Skeletal muscle satellite cell (primary cell): Measurements from ENCODE around the gene ORM2. TPM values are rescaled to one million over a fixed set of nuclear protein-coding genes. Genes with fewer than 3 reads are reported as not detected.
"Not testable (repeated sequence)": the region's sequence is repeated elsewhere in the genome, so short reads cannot be mapped to it uniquely, and the experiment has no call there.

Source experiments
- H3K27me3 ChIP-seq: 2 replicates; pipeline ENCODE4 v1.7.0; 2013; ENCODE audit warnings: low read length; ENCODE audit not compliant: control insufficient read depth, insufficient read depth
- H3K36me3 ChIP-seq: 2 replicates; pipeline ENCODE4 v1.7.0; 2013; ENCODE audit warnings: mild to moderate bottlenecking, control low read depth, low read length; ENCODE audit not compliant: insufficient read depth
- H3K4me1 ChIP-seq: 2 replicates; pipeline ENCODE4 v1.7.0; 2013; ENCODE audit warnings: low read length; ENCODE audit not compliant: control insufficient read depth, insufficient read depth
- H3K4me2 ChIP-seq: 2 replicates; pipeline ENCODE4 v1.7.0; 2013; ENCODE audit warnings: mild to moderate bottlenecking, low read length
- H3K4me3 ChIP-seq: 2 replicates; pipeline ENCODE4 v1.7.0; 2013; ENCODE audit warnings: low read length
- H3K9ac ChIP-seq: 2 replicates; pipeline ENCODE4 v1.7.0; 2013; ENCODE audit warnings: mild to moderate bottlenecking, low read depth, low read length, moderate library complexity
- H3K9me3 ChIP-seq: replicated peaks from 2 replicates; pipeline ENCODE4 v1.7.0; 2013; ENCODE audit warnings: mild to moderate bottlenecking, control low read depth, low read length
- total RNA-seq: library from RNA; depleted of rRNA; stranded (reverse); fragments of >200 nt; gene quantifications from 2 replicates; pipeline ENCODE4 v1.2.3, GENCODE V29; 2012; rRNA removed

Gene ORM2
- total RNA-seq: not detected in 2 replicates

DNA sequence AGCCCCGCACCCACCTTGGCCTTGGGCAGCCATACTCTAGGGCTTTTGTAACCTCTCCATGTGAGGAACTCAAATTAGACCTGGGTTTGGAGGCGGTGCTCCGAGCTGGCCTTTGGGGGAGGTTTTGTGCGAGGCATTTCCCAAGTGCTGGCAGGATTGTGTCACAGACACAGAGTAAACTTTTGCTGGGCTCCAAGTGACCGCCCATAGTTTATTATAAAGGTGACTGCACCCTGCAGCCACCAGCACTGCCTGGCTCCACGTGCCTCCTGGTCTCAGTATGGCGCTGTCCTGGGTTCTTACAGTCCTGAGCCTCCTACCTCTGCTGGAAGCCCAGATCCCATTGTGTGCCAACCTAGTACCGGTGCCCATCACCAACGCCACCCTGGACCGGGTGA is at the start of gene ORM2:
TSS of gene ORM2 (plus strand) at position 245 of the 398 bp plus-strand sequence. CDS start at position 281, 36 bp downstream.
- H3K36me3 ChIP-seq: not testable (repeated sequence)

DNA sequence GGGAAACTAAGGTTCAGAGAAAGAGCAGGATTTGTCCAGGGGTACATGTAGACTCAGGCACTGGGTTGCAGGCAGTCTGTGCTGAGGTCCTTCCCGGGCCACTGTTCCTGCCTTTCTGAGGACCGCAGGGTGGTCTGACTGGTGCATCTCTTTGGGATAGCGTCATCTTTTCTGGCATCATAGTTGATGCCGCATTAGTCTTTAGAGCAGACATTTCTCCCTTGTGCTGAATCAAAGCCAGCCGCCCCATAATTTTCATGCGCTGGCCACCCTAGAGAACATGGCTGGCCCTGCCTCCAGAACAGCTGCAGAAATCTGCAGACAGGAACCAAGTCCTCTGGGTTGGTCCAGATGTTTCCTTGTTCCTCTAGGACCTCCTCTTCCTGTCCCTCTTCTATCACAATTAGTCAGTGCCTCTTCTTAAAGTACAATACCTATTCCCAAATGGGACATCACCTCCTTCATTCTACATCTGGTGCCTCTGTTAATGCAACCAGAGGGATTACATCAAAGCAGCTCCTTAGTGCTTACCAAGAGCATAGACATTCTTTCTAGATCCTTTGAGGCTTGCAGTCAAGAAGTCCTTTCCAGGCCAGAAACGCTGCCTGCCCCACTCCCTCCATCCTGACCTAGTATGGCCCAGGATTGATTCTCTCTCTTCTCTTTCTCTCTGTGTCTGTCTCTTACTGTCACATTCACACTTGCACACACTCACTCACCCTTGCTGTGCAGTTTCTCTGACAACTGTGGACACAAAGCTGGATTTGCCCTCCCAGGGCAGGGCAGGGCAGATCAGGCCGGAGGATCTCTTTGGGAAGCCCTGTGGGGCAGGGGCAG is 48.8 kb upstream of the ORM2 start:
- Histone ChIP-seq H3K9me3 (no peaks in the 10 kb centered on the region), H3K4me3 (no peak overlapping the region), H3K4me1 (peaks cover 55% of the 10 kb centered on the region), H3K4me2 (no peak overlapping the region), H3K36me3 (no peaks in the 10 kb centered on the region), H3K27me3 (no peaks in the 10 kb centered on the region), H3K9ac (no peak overlapping the region)

More for the DNA sequence above, at the start of gene ORM2:
- not testable (repeated sequence) for H3K9me3 ChIP-seq, H3K4me3 ChIP-seq, H3K9ac ChIP-seq, H3K4me1 ChIP-seq, H3K4me2 ChIP-seq
- H3K27me3 ChIP-seq: peaks cover 19% of the 10 kb centered on the region

DNA sequence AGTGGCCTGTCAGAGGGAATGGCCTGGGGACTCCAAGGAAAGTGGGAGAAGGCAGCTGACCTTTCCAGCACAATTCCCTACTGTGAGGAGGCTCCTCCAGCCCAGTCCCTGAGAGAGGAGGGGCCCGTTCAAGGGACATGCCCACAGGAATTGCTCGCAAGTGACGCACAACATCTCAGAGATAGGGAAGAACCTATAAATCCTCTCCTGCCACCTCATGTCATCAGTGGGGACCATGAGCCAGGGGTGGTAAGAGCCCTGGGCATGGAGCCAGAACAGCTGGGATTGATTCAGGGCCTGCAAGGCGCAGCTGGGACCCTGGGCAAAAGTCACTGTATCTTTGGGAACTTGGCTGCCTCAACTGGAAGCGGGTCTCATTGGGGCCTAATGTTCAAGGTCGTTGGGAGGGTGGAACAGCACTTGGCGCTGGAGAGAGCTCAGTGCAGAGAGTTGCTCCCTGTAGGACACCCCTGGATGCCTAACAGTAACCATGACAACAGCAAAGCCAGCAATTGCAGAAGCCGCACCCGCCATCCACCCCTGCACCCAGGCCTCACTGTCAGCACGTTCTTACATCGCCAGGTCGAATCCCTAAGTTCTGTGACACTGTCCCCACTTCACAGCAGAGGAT is 48.1 kb upstream of the ORM2 start:
- no peaks in the 10 kb centered on the region for H3K27me3 ChIP-seq
- no peaks in the 10 kb centered on the region for H3K36me3 ChIP-seq
- H3K4me1 ChIP-seq: peaks cover 57% of the 10 kb centered on the region
- no peak overlapping the region for H3K4me2 ChIP-seq
- H3K4me3 ChIP-seq: no peak overlapping the region
- no peak overlapping the region for H3K9ac ChIP-seq
- no peaks in the 10 kb centered on the region for H3K9me3 ChIP-seq

DNA sequence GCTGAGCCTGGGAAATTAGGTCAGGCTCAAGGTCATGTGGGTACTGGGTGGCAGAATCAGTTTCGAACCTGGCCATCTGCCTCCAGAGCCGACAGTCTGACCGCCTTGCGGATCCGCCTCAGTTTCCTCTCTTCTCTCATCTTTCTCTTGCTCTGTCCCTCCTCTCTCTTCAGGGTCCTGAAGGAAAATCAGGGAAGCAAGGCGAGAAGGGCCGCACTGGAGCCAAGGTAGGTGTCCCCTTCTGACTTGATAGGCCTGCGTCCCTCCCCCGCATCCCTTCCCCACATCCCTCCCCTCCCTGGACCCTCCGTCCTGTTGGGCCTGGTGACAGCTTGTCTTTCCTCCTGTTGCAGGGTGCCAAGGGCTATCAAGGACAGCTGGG is 47.6 kb upstream of the ORM2 start:
- no peak overlapping the region for H3K9ac ChIP-seq
- peaks cover 52% of the 10 kb centered on the region for H3K4me1 ChIP-seq
- no peak overlapping the region for H3K4me2 ChIP-seq
- no peak overlapping the region for H3K4me3 ChIP-seq
- no peaks in the 10 kb centered on the region for H3K9me3 ChIP-seq
- H3K36me3 ChIP-seq: no peaks in the 10 kb centered on the region
- no peaks in the 10 kb centered on the region for H3K27me3 ChIP-seq

DNA sequence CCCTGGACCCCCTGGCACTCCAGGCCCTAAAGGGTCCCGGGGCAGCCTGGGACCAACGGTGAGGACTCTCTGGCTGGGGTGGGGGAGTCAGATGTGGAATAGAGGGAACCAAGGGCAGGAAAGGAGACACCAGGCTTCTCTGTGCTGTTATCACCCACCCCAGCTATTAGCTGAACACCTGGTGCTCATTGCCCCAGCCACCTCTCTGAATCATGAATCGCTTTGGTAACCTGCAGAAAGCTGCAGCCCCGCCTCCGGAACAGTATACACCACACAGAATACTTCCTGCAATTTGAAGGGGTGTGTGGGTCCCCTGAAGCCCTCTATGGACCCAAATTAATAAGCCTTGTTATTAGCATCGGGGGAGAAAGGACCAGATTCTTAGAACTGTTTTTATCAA is 47.2 kb upstream of the ORM2 start:
- no peak overlapping the region for H3K4me3 ChIP-seq
- H3K27me3 ChIP-seq: no peaks in the 10 kb centered on the region
- H3K9ac ChIP-seq: no peak overlapping the region
- no peaks in the 10 kb centered on the region for H3K9me3 ChIP-seq
- peaks cover 50% of the 10 kb centered on the region for H3K4me1 ChIP-seq
- H3K36me3 ChIP-seq: no peaks in the 10 kb centered on the region
- no peak overlapping the region for H3K4me2 ChIP-seq

DNA sequence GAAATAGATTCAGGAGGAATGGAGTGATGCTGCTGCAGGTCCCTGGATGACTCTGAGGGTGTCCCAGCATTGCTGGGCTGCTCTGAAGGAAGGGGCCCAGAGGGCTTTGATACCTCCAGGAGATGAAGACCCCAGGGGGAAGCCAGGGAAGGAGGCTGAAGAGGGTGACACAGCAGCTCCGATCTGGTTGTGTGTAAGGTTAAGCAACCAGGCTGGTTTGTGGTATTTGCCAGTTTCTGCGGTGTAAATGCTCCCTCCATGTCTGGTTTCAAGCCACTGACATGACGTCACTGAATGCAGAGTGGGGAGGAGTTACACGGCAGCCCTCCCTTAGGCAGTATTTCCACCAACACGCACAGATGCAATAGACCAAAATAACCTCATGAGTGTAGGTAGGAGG is 46.7 kb upstream of the ORM2 start:
- Histone ChIP-seq H3K36me3 (no peaks in the 10 kb centered on the region), H3K27me3 (no peaks in the 10 kb centered on the region), H3K4me1 (peaks cover 50% of the 10 kb centered on the region)

DNA sequence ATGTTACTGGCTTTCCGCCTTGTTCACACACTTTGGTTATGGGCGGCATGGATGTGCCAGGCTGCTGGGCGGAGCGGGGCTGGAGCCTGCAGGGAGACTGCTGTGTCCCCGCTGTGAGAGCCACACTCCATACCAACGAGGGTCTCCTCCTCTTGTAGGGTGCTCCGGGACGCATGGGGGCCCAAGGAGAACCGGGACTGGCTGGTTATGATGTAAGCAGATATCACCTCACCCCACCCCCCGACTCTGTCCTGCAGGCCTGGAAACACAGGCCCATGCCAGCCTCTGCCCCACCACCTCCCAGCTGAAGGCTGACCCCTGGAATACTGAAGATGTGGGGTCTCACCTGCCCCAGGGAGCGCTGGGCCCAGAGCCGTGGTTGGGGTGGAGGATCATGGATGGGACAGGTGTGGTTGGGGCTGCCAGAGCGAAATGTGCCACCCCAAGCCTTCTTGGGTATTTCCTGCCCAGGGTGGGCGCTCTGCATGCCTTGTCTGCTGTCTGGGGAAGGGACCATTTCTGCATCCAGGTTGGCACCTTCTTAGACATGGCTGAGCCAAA is 46.0 kb upstream of the ORM2 start:
- H3K4me2 ChIP-seq: no peak overlapping the region
- H3K4me3 ChIP-seq: no peak overlapping the region
- H3K9me3 ChIP-seq: no peaks in the 10 kb centered on the region
- peaks cover 48% of the 10 kb centered on the region for H3K4me1 ChIP-seq
- no peak overlapping the region for H3K9ac ChIP-seq
- H3K27me3 ChIP-seq: no peaks in the 10 kb centered on the region
- no peaks in the 10 kb centered on the region for H3K36me3 ChIP-seq

More for the DNA sequence above, 46.7 kb upstream of the ORM2 start:
- H3K4me3 ChIP-seq: no peak overlapping the region
- H3K9me3 ChIP-seq: no peaks in the 10 kb centered on the region
- no peak overlapping the region for H3K9ac ChIP-seq
- H3K4me2 ChIP-seq: no peak overlapping the region

DNA sequence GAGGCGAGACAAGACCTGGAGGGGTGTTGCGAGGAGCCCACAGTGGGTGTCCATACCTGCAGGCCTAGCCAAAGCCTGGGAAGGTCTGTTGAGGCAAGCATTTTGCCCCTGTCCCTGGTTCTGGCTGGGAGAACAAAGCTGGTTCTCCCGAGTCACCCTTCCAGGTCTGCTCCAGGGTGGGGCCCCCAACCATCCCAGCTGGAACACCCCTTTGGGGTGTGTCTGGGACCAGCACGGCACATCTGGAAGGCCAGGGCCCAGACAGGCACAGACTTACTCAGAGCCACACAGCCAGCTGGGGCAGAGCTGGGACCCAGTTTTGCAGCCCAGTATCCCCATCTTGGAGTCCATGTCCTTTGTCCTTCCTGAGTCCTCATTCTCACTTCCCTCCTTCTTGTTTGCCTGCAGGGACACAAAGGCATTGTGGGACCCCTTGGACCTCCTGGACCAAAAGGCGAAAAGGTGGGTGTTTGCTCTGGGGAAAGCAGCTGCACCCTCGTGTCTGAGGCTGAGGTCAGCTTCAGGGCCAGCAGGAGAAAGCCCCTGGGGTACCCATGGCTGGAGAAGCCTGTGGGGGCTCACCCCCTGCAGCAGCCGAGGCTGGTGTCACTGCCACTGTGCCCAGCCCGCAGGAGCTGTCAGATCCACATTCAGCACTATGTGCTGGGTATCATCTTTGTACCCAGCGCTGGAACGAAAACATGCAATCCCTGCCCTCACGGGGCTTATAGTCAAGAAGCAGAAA is 45.2 kb upstream of the ORM2 start:
- H3K4me2 ChIP-seq: no peak overlapping the region
- peaks cover 41% of the 10 kb centered on the region for H3K4me1 ChIP-seq
- H3K27me3 ChIP-seq: no peaks in the 10 kb centered on the region
- H3K9ac ChIP-seq: no peak overlapping the region
- no peaks in the 10 kb centered on the region for H3K36me3 ChIP-seq
- no peaks in the 10 kb centered on the region for H3K9me3 ChIP-seq
- no peak overlapping the region for H3K4me3 ChIP-seq

DNA sequence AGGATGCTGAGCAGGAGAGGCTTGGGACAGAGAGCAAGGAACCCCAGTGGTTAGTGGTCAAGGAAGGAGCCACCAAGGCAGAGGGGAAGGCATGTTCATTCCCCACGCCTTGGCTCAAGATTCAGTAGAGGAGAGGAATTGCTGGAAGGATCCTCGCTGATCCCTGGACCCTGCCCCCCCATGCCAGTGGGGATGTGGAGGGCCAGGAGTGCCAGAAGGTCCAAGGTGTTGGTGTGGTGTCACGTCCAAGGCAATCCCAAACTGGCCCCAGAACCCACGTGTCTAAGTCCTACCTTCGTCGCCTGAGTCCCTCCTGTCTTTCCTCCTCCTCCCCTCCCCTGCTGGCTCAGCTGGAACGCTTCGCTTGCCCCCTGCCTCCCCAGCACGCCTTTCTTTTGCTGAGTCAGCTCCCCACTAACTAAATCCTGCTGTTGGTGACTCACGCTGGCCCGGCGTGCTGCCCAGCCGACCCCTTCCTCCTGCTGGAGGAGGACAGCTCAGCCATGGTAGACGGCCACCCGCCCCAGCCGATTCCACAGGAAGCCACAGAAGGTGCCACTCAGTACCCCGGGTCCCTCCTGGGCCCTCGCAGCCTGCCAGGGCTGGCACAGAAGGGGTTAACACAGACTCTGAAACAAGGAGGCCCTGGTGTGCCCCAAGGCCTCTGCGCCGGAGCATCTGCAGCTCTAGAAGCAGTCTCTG is 44.4 kb upstream of the ORM2 start:
- no peak overlapping the region for H3K4me3 ChIP-seq
- H3K27me3 ChIP-seq: no peaks in the 10 kb centered on the region
- H3K4me1 ChIP-seq: peaks cover 41% of the 10 kb centered on the region
- no peaks in the 10 kb centered on the region for H3K36me3 ChIP-seq
- peak overlapping the region; percentile 4 for H3K9ac ChIP-seq
- H3K4me2 ChIP-seq: peak overlapping the region; percentile 5
- H3K9me3 ChIP-seq: no peaks in the 10 kb centered on the region

DNA sequence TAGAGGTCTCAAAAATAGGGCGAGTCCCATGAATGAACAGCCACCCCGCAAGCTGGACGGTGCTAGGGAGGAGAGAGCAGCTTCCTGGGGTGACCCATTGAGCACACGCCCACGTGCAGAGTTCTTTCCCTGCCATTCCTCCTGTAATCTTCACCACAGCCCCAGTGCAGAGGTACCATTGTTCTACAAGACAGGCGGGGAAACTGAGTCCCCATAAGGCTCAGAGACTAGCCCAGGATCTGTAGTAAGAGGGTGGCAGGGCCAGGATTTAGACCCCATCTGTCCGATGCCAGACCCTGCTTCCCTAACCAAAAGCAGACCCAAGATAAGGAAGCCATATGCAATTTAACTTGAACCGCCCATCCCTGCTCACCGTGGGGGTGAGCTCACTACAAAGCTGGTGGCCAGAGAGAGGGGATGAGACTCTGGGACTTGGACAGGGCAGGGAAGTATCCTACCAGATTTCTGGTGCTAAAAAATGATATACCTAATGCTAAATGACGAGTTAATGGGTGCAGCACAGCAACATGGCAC is 43.5 kb upstream of the ORM2 start:
- H3K9ac ChIP-seq: no peak overlapping the region
- H3K4me1 ChIP-seq: peaks cover 32% of the 10 kb centered on the region
- no peaks in the 10 kb centered on the region for H3K9me3 ChIP-seq
- no peak overlapping the region for H3K4me2 ChIP-seq
- no peaks in the 10 kb centered on the region for H3K36me3 ChIP-seq
- no peaks in the 10 kb centered on the region for H3K27me3 ChIP-seq
- no peak overlapping the region for H3K4me3 ChIP-seq
